K562 (cell line): Measurements from ENCODE around the gene NPC1L1. TPM values are rescaled to one million over a fixed set of nuclear protein-coding genes. Genes with fewer than 3 reads are reported as not detected.
A peak's percentile ranks its signal among the peaks of the same experiment; 100 is the strongest.

ENCODE experiments used
- ARID1B ChIP-seq: fragments of 450-650 bp; IDR thresholded peaks from 2 replicates; pipeline ENCODE4 v1.6.1; 2016; ENCODE audit warnings: antibody characterized with exemption, mild to moderate bottlenecking, inconsistent platforms
- ELF1 ChIP-seq: fragments of 200-800 bp; sonication (Bioruptor generic); IDR thresholded peaks from 2 replicates; pipeline ENCODE4 v1.6.1; 2016; ENCODE audit warnings: missing genetic modification characterization, missing compliant biosample characterization
- POLR2AphosphoS5 ChIP-seq: IDR thresholded peaks from 2 replicates; pipeline ENCODE4 v1.6.1; 2011; ENCODE audit warnings: mild to moderate bottlenecking, low read depth, low read length, moderate library complexity; ENCODE audit not compliant: control insufficient read depth, insufficient read depth
- POLR2G ChIP-seq: fragments of 200-400 bp; formaldehyde crosslinking; IDR thresholded peaks from 2 replicates; pipeline ENCODE4 v1.6.1; 2017; ENCODE audit warnings: low read depth, mild to moderate bottlenecking, antibody characterized with exemption, low read length, moderate library complexity
- REST ChIP-seq, 2 experiments: fragments of 450-650 bp; formaldehyde crosslinking in 1 of 2; IDR thresholded peaks; 2 replicates each; pipeline versions ENCODE4 v1.4.0 to v1.6.1; 2014 to 2020; ENCODE audit warnings: mild to moderate bottlenecking in 2 of 2, borderline replicate concordance in 1 of 2, low read depth in 1 of 2
- SIN3B ChIP-seq: fragments of 450-650 bp; IDR thresholded peaks from 2 replicates; pipeline ENCODE4 v1.6.1; 2017; ENCODE audit warnings: low read depth, mild to moderate bottlenecking, moderate library complexity
- SRF ChIP-seq, 2 experiments: fragments of 250-450, 450-650 bp in 1 of 2; sonication (Bioruptor Pico) in 1 of 2; sonication (generic) in 1 of 2; formaldehyde crosslinking; IDR thresholded peaks; 2 replicates each; pipeline versions ENCODE4 v1.5.0 to v1.5.1; 2020 to 2022; ENCODE audit warnings: mild to moderate bottlenecking in 1 of 2, missing genetic modification reagents in 1 of 2
- TAF1 ChIP-seq: IDR thresholded peaks from 2 replicates; pipeline ENCODE4 v1.6.1; 2011; ENCODE audit warnings: mild to moderate bottlenecking, low read length, moderate library complexity; ENCODE audit not compliant: insufficient read depth, control insufficient read depth, severe bottlenecking; ENCODE audit errors: extremely low read depth
- polyA plus RNA-seq, 8 experiments: library from polyadenylated mRNA; depleted of rRNA in 4 of 8; stranded (reverse) in 5 of 8; unstranded in 3 of 8; fragments of >200 nt; fragmentation: Nextera tagmentation in 2 of 8; fragmentation: Illumina TruSeq in 1 of 8; extraction: Ambion mirVana in 2 of 8; extraction: Trizol in 1 of 8; gene quantifications; 2 replicates each; pipeline versions ENCODE4 v1.2.1 to v1.2.3, GENCODE V29; 2011 to 2014; ENCODE audit warnings: inconsistent platforms in 1 of 8, missing spikeins in 1 of 8
- total RNA-seq, 7 experiments: library from RNA; depleted of rRNA in 6 of 7; stranded (reverse); fragments of >200 nt in 6 of 7; fragmentation: Illumina TruSeq in 2 of 7; extraction: Trizol in 2 of 7; gene quantifications; 2 replicates each; pipeline versions ENCODE4 v1.2.1 to v1.2.3, GENCODE V29; 2011 to 2021; ENCODE audit warnings: low replicate concordance in 1 of 7
- TF ChIP-seq, protein P1 (sequence below): fragments of 250-450 bp; sonication (Bioruptor Pico); IDR thresholded peaks from 2 replicates; pipeline ENCODE4 v1.4.0; 2020
- TF ChIP-seq, protein P2 (sequence below): fragments of 250-450 bp; sonication (Bioruptor Pico); IDR thresholded peaks from 2 replicates; pipeline ENCODE4 v1.8.0; 2021; ENCODE audit warnings: borderline replicate concordance, mild to moderate bottlenecking, moderate library complexity; ENCODE audit not compliant: poor library complexity, severe bottlenecking

NPC1L1 gene
- total and polyA plus RNA-seq, 9 of the 15 experiments (the other 6 are each of a cell fraction or from before 2014, with no cell fraction given) = 0.01 to 0.18 (median 0.07) TPM; not detected in 4

DNA sequence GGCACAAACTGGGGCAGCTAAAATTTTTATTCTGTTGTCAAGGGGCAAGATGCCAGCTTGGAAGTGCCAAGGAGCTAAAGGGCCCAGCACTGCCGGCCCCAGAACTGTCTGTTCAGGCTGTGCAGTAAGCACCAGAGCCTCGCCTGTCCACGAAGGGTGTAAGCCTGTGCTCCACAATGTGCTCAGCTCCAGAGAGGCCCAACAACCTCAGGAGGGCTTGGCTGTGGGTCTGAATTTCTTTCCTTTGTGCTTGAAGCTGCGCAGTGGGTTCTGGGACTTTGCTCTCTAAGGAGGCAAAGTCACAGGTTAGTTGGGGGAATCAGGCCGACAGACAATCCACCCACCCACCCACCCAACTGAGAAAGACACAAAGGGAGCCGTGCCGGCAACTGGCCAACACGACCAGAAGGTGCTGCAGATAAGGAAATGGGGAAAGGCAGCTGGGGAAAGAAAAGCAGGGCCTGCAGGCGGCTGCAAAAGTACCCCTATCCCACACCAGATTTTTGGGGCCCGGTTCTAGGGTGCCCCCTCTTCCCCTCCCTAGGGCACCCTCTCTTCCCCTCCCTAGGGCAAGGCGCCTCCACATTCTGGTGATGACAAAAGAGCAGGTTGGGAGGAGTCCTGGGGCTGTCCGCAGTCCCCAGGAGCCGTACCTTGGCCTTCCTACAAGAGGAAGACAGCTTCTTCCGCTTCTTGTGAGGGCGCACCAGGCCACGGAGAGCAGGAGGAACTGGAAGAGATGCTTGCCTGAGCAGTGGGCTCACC is 24.8 kb upstream of the NPC1L1 start (continued):
- TF ChIP-seq, protein P1, sequence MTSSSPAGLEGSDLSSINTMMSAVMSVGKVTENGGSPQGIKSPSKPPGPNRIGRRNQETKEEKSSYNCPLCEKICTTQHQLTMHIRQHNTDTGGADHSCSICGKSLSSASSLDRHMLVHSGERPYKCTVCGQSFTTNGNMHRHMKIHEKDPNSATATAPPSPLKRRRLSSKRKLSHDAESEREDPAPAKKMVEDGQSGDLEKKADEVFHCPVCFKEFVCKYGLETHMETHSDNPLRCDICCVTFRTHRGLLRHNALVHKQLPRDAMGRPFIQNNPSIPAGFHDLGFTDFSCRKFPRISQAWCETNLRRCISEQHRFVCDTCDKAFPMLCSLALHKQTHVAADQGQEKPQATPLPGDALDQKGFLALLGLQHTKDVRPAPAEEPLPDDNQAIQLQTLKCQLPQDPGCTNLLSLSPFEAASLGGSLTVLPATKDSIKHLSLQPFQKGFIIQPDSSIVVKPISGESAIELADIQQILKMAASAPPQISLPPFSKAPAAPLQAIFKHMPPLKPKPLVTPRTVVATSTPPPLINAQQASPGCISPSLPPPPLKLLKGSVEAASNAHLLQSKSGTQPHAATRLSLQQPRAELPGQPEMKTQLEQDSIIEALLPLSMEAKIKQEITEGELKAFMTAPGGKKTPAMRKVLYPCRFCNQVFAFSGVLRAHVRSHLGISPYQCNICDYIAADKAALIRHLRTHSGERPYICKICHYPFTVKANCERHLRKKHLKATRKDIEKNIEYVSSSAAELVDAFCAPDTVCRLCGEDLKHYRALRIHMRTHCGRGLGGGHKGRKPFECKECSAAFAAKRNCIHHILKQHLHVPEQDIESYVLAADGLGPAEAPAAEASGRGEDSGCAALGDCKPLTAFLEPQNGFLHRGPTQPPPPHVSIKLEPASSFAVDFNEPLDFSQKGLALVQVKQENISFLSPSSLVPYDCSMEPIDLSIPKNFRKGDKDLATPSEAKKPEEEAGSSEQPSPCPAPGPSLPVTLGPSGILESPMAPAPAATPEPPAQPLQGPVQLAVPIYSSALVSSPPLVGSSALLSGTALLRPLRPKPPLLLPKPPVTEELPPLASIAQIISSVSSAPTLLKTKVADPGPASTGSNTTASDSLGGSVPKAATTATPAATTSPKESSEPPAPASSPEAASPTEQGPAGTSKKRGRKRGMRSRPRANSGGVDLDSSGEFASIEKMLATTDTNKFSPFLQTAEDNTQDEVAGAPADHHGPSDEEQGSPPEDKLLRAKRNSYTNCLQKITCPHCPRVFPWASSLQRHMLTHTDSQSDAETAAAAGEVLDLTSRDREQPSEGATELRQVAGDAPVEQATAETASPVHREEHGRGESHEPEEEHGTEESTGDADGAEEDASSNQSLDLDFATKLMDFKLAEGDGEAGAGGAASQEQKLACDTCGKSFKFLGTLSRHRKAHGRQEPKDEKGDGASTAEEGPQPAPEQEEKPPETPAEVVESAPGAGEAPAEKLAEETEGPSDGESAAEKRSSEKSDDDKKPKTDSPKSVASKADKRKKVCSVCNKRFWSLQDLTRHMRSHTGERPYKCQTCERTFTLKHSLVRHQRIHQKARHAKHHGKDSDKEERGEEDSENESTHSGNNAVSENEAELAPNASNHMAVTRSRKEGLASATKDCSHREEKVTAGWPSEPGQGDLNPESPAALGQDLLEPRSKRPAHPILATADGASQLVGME (CRISPR knock-in tag) = no peak
- TF ChIP-seq ELF1 = 0 out of 2 replicates have a peak, but pooled peaks have one; percentile 57
- TF ChIP-seq SRF (CRISPR knock-in tag; IDR thresholded peaks at IDR 0.05) = no peak
- TF ChIP-seq, protein P2, sequence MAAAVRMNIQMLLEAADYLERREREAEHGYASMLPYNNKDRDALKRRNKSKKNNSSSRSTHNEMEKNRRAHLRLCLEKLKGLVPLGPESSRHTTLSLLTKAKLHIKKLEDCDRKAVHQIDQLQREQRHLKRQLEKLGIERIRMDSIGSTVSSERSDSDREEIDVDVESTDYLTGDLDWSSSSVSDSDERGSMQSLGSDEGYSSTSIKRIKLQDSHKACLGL (CRISPR knock-in tag) = no peak
- peak; percentile 23; the same call in 1 of the 2 replicates for TF ChIP-seq POLR2G
- 0 out of 2 replicates have a peak, but pooled peaks have one; percentile 16 for TF ChIP-seq SIN3B
- peak; percentile 61; the same call in 1 of the 2 replicates for TF ChIP-seq POLR2AphosphoS5
- no peak for TF ChIP-seq REST (IDR thresholded peaks at IDR 0.05; ENCODE audit: borderline replicate concordance)
- 0 out of 2 replicates have a peak, but pooled peaks have one; percentile 36 for TF ChIP-seq REST (CRISPR knock-in tag; IDR thresholded peaks at IDR 0.05; ENCODE audit: low read depth)
- peak; percentile 86 for TF ChIP-seq ARID1B
- no peak for TF ChIP-seq TAF1
